ENCODE data around the gene ACR.

ACR gene

DNA sequence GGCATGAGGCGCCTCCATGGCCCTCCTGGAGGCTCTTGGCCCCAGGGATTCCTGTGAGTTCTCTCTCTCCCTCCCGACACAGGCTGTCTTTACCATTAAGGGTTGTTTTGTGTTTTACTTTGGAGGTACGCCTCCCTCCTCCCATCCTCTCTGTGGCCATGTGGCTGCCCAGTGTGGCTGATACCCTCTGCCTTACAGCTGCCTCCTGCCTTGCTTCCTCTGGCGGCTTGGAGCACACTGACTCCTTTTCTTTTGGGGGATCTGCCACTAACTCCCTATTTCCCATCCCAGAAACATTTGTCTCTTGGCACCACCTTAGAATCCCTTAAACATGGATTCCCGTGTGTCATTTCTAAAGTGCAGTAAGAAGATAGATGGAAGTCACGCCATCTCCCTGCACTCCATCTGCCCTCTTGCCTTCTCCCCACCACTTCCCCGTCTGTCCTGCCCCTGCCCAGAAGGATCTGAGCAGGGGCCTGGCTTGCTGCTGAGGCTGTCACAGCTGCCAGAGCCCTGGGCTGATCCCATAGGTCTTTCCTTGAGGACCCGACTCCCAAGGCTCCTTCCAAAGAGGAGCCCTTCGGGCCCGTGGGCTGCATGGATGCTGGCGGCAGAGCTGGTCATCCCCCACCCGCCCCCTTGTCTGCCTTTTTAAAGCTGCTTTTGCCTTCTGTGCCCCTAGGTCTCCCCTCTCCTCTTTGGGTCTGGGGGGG is 15.1 kb upstream of the ACR start:
- no peaks in the 10 kb centered on the region for H3K9me3 ChIP-seq (replicated peaks; ENCODE audit: insufficient read depth, low read length)
- no peak overlapping the region for H3K27ac ChIP-seq (ENCODE audit: low read length)
- H3K4me2 ChIP-seq (ENCODE audit: low read depth, low read length): no peak overlapping the region
- TF ChIP-seq EZH2phosphoT487 (IDR thresholded peaks at IDR 0.05; ENCODE audit: low read length) (no peak), EZH2 (optimal IDR thresholded peaks at IDR 0.05; ENCODE audit: low read depth, low read length) (no peak)
- TF ChIP-seq, protein P1, sequence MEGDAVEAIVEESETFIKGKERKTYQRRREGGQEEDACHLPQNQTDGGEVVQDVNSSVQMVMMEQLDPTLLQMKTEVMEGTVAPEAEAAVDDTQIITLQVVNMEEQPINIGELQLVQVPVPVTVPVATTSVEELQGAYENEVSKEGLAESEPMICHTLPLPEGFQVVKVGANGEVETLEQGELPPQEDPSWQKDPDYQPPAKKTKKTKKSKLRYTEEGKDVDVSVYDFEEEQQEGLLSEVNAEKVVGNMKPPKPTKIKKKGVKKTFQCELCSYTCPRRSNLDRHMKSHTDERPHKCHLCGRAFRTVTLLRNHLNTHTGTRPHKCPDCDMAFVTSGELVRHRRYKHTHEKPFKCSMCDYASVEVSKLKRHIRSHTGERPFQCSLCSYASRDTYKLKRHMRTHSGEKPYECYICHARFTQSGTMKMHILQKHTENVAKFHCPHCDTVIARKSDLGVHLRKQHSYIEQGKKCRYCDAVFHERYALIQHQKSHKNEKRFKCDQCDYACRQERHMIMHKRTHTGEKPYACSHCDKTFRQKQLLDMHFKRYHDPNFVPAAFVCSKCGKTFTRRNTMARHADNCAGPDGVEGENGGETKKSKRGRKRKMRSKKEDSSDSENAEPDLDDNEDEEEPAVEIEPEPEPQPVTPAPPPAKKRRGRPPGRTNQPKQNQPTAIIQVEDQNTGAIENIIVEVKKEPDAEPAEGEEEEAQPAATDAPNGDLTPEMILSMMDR (IDR thresholded peaks at IDR 0.05; ENCODE audit: low read length): no peak
- no peaks in the 10 kb centered on the region for H3F3A ChIP-seq (ENCODE audit: insufficient read depth, low read length)
- no peaks in the 10 kb centered on the region for H4K20me1 ChIP-seq (ENCODE audit: insufficient read depth, low read length)
- no peaks in the 10 kb centered on the region for H3K79me2 ChIP-seq (ENCODE audit: low read length)
- no peak overlapping the region for H3K9ac ChIP-seq (ENCODE audit: low read length)
- H3K4me3 ChIP-seq (ENCODE audit: low read length): no peak overlapping the region
- H3K9me2 ChIP-seq (replicated peaks; ENCODE audit: insufficient read depth, low read length): no peaks in the 10 kb centered on the region
- H3K36me3 ChIP-seq (replicated peaks; ENCODE audit: insufficient read depth, low read length): no peaks in the 10 kb centered on the region
- no peaks in the 10 kb centered on the region for H3K4me1 ChIP-seq (ENCODE audit: low read length)
- H3K27me3 ChIP-seq (replicated peaks; ENCODE audit: insufficient read depth, low read length): no peaks in the 10 kb centered on the region
- no peak overlapping the region for H2AFZ ChIP-seq (ENCODE audit: low read length)
- DNase-seq: no peak

DNA sequence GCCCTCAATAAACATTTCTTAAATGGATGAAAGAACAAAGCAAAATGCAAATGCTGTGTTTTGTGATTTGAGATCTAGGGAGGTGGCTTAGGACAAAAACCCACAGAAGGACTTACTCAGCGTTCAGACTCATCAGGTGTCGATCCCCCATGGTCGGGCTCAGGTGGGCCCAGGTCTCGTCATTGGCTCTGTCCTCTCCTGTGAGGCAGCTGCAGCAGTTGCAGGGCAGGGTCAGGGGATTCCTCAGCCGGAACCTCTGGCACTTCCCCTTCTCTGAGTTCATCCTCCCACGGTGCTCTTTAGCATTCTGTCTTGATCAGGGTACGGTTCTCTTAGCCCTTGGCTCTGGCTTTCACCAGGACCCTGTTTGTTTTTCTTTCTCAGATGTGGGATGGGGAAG is 14.0 kb upstream of the ACR start:
- DNase-seq: no peak
- Histone ChIP-seq H3K9me3 (replicated peaks; ENCODE audit: insufficient read depth, low read length) (no peaks in the 10 kb centered on the region), H4K20me1 (ENCODE audit: insufficient read depth, low read length) (no peaks in the 10 kb centered on the region), H3K27ac (ENCODE audit: low read length) (no peak overlapping the region; the same call in 1 of the 2 replicates), H3K9me2 (replicated peaks; ENCODE audit: insufficient read depth, low read length) (no peaks in the 10 kb centered on the region), H3F3A (ENCODE audit: insufficient read depth, low read length) (peaks cover 3% of the 10 kb centered on the region), H3K4me3 (ENCODE audit: low read length) (no peak overlapping the region), H3K4me2 (ENCODE audit: low read depth, low read length) (no peak overlapping the region), H3K79me2 (ENCODE audit: low read length) (no peaks in the 10 kb centered on the region), H2AFZ (ENCODE audit: low read length) (no peak overlapping the region), H3K4me1 (ENCODE audit: low read length) (peaks cover 7% of the 10 kb centered on the region), H3K36me3 (replicated peaks; ENCODE audit: insufficient read depth, low read length) (no peaks in the 10 kb centered on the region), H3K27me3 (replicated peaks; ENCODE audit: insufficient read depth, low read length) (no peaks in the 10 kb centered on the region), H3K9ac (ENCODE audit: low read length) (no peak overlapping the region)
- no peak for TF ChIP-seq EZH2phosphoT487 (IDR thresholded peaks at IDR 0.05; ENCODE audit: low read length)
- TF ChIP-seq, protein P1 (IDR thresholded peaks at IDR 0.05; ENCODE audit: low read length): no peak
- no peak for TF ChIP-seq EZH2 (optimal IDR thresholded peaks at IDR 0.05; ENCODE audit: low read depth, low read length)

DNA sequence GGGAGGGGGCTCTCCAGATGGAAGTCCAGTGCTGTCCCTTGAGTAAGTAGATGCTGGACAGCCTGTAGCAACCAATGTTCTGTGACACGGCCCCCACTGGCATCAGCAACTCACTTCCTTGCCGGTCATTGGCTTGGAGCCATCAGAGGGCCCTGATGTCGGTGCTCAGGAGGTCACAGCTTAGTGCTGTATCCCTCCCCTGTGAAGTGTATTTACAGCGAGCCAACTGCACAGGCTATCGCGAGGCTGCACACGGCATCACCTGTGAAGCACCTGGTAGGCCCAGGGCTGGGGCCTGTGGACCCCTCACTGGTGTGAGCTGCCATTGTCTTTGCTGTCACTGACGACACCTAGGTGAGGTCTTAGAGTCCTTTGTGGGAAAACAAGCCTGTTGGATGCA is 13.4 kb upstream of the ACR start:
- no peak overlapping the region for H2AFZ ChIP-seq (ENCODE audit: low read length)
- no peak for TF ChIP-seq EZH2 (optimal IDR thresholded peaks at IDR 0.05; ENCODE audit: low read depth, low read length)
- TF ChIP-seq, protein P1 (IDR thresholded peaks at IDR 0.05; ENCODE audit: low read length): no peak
- TF ChIP-seq EZH2phosphoT487 (IDR thresholded peaks at IDR 0.05; ENCODE audit: low read length): no peak
- no peaks in the 10 kb centered on the region for H3K79me2 ChIP-seq (ENCODE audit: low read length)
- no peak overlapping the region for H3K4me3 ChIP-seq (ENCODE audit: low read length)
- H3K9me3 ChIP-seq (replicated peaks; ENCODE audit: insufficient read depth, low read length): no peaks in the 10 kb centered on the region
- peaks cover 6% of the 10 kb centered on the region for H3F3A ChIP-seq (ENCODE audit: insufficient read depth, low read length)
- no peaks in the 10 kb centered on the region for H3K27me3 ChIP-seq (replicated peaks; ENCODE audit: insufficient read depth, low read length)
- H3K9me2 ChIP-seq (replicated peaks; ENCODE audit: insufficient read depth, low read length): no peaks in the 10 kb centered on the region
- no peaks in the 10 kb centered on the region for H3K36me3 ChIP-seq (replicated peaks; ENCODE audit: insufficient read depth, low read length)
- no peak for DNase-seq
- H3K4me2 ChIP-seq (ENCODE audit: low read depth, low read length): no peak overlapping the region
- H3K27ac ChIP-seq (ENCODE audit: low read length): no peak overlapping the region
- no peaks in the 10 kb centered on the region for H4K20me1 ChIP-seq (ENCODE audit: insufficient read depth, low read length)
- no peak overlapping the region for H3K9ac ChIP-seq (ENCODE audit: low read length)
- peaks cover 12% of the 10 kb centered on the region for H3K4me1 ChIP-seq (ENCODE audit: low read length)
